ENCODE measurements around the gene ASCC3. TPM values are rescaled to one million over a fixed set of nuclear protein-coding genes. Genes with fewer than 3 reads are reported as not detected.

Gene ASCC3
- total RNA-seq, 1 donor from 2014 or later: 57.9 TPM

DNA sequence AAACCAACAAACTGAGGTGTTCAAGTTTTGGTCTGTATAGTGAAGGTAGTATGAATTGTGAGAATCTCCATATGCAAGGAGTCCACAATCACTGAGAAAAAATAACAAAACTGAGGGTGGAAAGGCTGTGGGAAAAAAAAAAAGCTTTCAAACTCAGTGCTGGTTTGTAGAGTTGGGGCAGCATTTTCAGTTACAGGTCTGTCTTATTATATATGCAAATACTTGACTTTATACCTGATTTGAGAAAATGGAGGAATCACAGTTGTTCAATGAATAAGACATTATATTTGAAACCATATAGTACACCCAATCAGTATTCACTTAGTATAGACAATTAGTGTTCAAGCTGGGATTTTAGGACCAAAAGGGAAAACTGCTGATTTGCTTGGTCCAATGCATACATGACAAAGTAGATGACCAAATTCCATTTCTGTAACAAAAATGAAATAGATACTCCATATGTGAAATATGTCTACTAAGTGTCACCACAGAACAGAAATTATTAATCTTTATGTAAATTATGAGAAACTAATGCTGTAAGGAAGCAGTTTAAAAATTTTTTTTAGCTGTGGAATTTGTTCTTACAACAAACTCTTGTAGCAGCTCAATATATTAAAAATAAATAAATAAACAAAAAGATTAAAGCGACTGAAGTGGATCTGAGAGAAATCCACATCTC is 187.7 kb downstream of the ASCC3 start:
- Mint-ChIP-seq H3K36me3 (ENCODE audit: low read depth, unreplicated experiment) (no peaks in the 10 kb centered on the region), H3K9me3 (ENCODE audit: unreplicated experiment) (no peaks in the 10 kb centered on the region), H3K4me3 (ENCODE audit: unreplicated experiment) (no peak overlapping the region), H3K4me1 (ENCODE audit: unreplicated experiment) (no peaks in the 10 kb centered on the region), H3K27me3 (ENCODE audit: unreplicated experiment) (no peaks in the 10 kb centered on the region), H3K27ac (ENCODE audit: unreplicated experiment) (no peak overlapping the region)
- TF ChIP-seq, protein P1, sequence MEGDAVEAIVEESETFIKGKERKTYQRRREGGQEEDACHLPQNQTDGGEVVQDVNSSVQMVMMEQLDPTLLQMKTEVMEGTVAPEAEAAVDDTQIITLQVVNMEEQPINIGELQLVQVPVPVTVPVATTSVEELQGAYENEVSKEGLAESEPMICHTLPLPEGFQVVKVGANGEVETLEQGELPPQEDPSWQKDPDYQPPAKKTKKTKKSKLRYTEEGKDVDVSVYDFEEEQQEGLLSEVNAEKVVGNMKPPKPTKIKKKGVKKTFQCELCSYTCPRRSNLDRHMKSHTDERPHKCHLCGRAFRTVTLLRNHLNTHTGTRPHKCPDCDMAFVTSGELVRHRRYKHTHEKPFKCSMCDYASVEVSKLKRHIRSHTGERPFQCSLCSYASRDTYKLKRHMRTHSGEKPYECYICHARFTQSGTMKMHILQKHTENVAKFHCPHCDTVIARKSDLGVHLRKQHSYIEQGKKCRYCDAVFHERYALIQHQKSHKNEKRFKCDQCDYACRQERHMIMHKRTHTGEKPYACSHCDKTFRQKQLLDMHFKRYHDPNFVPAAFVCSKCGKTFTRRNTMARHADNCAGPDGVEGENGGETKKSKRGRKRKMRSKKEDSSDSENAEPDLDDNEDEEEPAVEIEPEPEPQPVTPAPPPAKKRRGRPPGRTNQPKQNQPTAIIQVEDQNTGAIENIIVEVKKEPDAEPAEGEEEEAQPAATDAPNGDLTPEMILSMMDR (IDR thresholded peaks at IDR 0.05; ENCODE audit: unreplicated experiment): no peak
- DNase-seq (ENCODE audit: low spot score): no peak

DNA sequence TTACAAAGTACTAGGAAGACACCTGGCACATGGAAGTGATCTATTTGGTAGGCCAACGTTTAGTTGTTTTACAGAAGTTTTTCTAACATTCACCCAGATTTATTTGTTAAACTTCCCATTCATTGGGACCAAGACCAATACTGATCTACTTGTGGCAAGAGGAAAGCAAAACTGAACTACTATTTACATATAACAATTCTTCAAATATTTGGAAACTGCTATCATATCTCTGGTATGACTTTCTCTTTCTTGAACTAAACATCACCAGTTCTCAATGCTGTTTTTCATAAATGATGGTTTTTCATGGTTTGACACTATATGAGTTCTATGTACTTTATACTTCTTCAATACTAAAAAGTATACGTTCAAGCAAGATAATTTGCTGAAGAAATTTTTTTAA is 189.2 kb downstream of the ASCC3 start:
- no peak overlapping the region for H3K27ac Mint-ChIP-seq (ENCODE audit: unreplicated experiment)

DNA sequence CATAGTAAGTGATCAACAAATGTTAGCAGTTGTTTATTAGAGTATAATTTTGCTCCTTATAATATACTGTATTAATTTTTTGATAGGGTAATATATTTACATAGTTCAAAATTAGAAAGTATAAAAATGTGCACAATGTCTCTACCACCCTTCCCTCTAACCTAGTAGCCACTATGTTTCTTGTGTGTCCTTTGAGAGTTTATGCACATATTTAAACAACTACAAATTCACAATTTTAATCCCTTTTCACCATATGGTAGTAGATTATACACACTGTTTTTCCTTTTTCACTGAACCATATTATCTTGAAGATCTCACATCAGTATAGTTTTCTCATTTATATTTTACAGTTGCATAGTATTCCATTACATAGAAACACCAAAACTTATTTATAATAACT is 194.9 kb downstream of the ASCC3 start:
- Mint-ChIP-seq H3K9me3 (ENCODE audit: unreplicated experiment) (no peaks in the 10 kb centered on the region), H3K36me3 (ENCODE audit: low read depth, unreplicated experiment) (no peaks in the 10 kb centered on the region), H3K27ac (ENCODE audit: unreplicated experiment) (no peak overlapping the region), H3K27me3 (ENCODE audit: unreplicated experiment) (no peaks in the 10 kb centered on the region), H3K4me1 (ENCODE audit: unreplicated experiment) (no peaks in the 10 kb centered on the region), H3K4me3 (ENCODE audit: unreplicated experiment) (no peak overlapping the region)
- no peak for DNase-seq (ENCODE audit: low spot score)
- TF ChIP-seq, protein P1 (IDR thresholded peaks at IDR 0.05; ENCODE audit: unreplicated experiment): no peak

More for the DNA sequence above, 189.2 kb downstream of the ASCC3 start:
- DNase-seq (ENCODE audit: low spot score): no peak
- H3K4me3 Mint-ChIP-seq (ENCODE audit: unreplicated experiment): no peak overlapping the region
- H3K27me3 Mint-ChIP-seq (ENCODE audit: unreplicated experiment): no peaks in the 10 kb centered on the region
- TF ChIP-seq, protein P1 (IDR thresholded peaks at IDR 0.05; ENCODE audit: unreplicated experiment): no peak
- H3K4me1 Mint-ChIP-seq (ENCODE audit: unreplicated experiment): no peaks in the 10 kb centered on the region
- H3K9me3 Mint-ChIP-seq (ENCODE audit: unreplicated experiment): no peaks in the 10 kb centered on the region
- no peaks in the 10 kb centered on the region for H3K36me3 Mint-ChIP-seq (ENCODE audit: low read depth, unreplicated experiment)

DNA sequence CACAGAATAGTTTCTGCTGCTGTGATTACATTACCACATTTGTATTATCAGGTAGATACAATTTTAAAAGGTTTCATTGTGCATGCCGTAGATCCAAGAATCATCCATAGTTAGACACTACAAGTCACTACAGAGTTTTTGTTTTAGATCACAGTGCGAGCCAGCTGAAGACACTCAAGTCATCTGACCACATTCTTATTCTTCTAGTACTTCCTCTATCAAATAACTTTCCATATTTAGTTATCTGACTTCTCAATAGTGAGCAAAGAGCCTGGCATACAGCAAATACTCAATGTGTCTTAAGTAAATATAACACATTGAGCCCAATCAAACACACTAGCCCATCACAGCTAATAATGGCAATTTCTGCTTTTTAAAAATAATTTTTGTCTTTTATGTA is 195.4 kb downstream of the ASCC3 start:
- Mint-ChIP-seq H3K9me3 (ENCODE audit: unreplicated experiment) (no peaks in the 10 kb centered on the region), H3K36me3 (ENCODE audit: low read depth, unreplicated experiment) (no peaks in the 10 kb centered on the region), H3K4me3 (ENCODE audit: unreplicated experiment) (no peak overlapping the region), H3K27me3 (ENCODE audit: unreplicated experiment) (no peaks in the 10 kb centered on the region), H3K27ac (ENCODE audit: unreplicated experiment) (no peak overlapping the region), H3K4me1 (ENCODE audit: unreplicated experiment) (no peaks in the 10 kb centered on the region)
- DNase-seq (ENCODE audit: low spot score): no peak
- TF ChIP-seq, protein P1 (IDR thresholded peaks at IDR 0.05; ENCODE audit: unreplicated experiment): no peak

- no peaks in the 10 kb centered on the region for H3K9me3 Mint-ChIP-seq (ENCODE audit: unreplicated experiment)
- H3K27me3 Mint-ChIP-seq (ENCODE audit: unreplicated experiment): no peaks in the 10 kb centered on the region
- H3K4me1 Mint-ChIP-seq (ENCODE audit: unreplicated experiment): no peaks in the 10 kb centered on the region
- peak overlapping the region; percentile 14 for H3K27ac Mint-ChIP-seq (ENCODE audit: unreplicated experiment)
- TF ChIP-seq, protein P1 (IDR thresholded peaks at IDR 0.05; ENCODE audit: unreplicated experiment): no peak
- DNase-seq (ENCODE audit: low spot score): no peak
- no peak overlapping the region for H3K4me3 Mint-ChIP-seq (ENCODE audit: unreplicated experiment)
- no peaks in the 10 kb centered on the region for H3K36me3 Mint-ChIP-seq (ENCODE audit: low read depth, unreplicated experiment)
Observed at GRCh38 chr6:100680163-100680562, 201.0 kb downstream of the ASCC3 start.

Data from endothelial cell (in vitro differentiated cells).